HEK293T (cell line): ENCODE data around the gene RAD51D.

Experiments used
- CTCF ChIA-PET: fragments of 350-600 bp; formaldehyde crosslinking; extraction: SDS; loops from one replicate; lab custom pipeline; 2021; ENCODE audit warnings: antibody characterized with exemption, inconsistent platforms; lab: Yijun Ruan, JAX
- POLR2A ChIA-PET: fragments of 350-600 bp; formaldehyde crosslinking; extraction: SDS; loops from one replicate; lab custom pipeline; 2020; ENCODE audit warnings: antibody characterized with exemption, inconsistent platforms; lab: Yijun Ruan, JAX
- DNase-seq: peaks from one replicate; pipeline ENCODE4 v3.0.0; 2012; ENCODE audit warnings: mixed read lengths; ENCODE audit errors: extremely low spot score
- ARNT ChIP-seq: fragments of 450-650 bp; IDR thresholded peaks from 2 replicates; pipeline ENCODE4 v1.6.1; 2017; ENCODE audit warnings: mild to moderate bottlenecking
- BHLHE40 ChIP-seq: fragments of 450-650 bp; IDR thresholded peaks from 2 replicates; pipeline ENCODE4 v1.6.1; 2016; ENCODE audit warnings: mild to moderate bottlenecking, moderate library complexity, borderline replicate concordance
- CTBP1 ChIP-seq: fragments of 450-650 bp; IDR thresholded peaks from 2 replicates; pipeline ENCODE4 v1.6.1; 2016; ENCODE audit warnings: borderline replicate concordance
- ELF4 ChIP-seq: fragments of 450-650 bp; IDR thresholded peaks from 2 replicates; pipeline ENCODE4 v1.6.1; 2017; ENCODE audit warnings: antibody characterized with exemption
- FOXA1 ChIP-seq: fragments of 450-650 bp; IDR thresholded peaks from 2 replicates; pipeline ENCODE4 v1.6.1; 2016; ENCODE audit warnings: mild to moderate bottlenecking
- FOXK2 ChIP-seq: fragments of 450-650 bp; IDR thresholded peaks from 2 replicates; pipeline ENCODE4 v1.6.1; 2016; ENCODE audit warnings: mild to moderate bottlenecking
- FOXM1 ChIP-seq: fragments of 450-650 bp; IDR thresholded peaks from 2 replicates; pipeline ENCODE4 v1.6.1; 2017; ENCODE audit warnings: mild to moderate bottlenecking, borderline replicate concordance
- HDGF ChIP-seq: fragments of 450-650 bp; IDR thresholded peaks from 2 replicates; pipeline ENCODE4 v1.6.1; 2017; ENCODE audit warnings: antibody characterized with exemption, borderline replicate concordance
- L3MBTL2 ChIP-seq: fragments of 450-650 bp; conservative IDR thresholded peaks from 2 replicates; pipeline ENCODE4 v1.6.1; 2016; ENCODE audit warnings: mild to moderate bottlenecking
- LEF1 ChIP-seq: fragments of 450-650 bp; IDR thresholded peaks from 2 replicates; pipeline ENCODE4 v1.6.1; 2017; ENCODE audit warnings: mild to moderate bottlenecking, borderline replicate concordance
- NFRKB ChIP-seq: fragments of 450-650 bp; IDR thresholded peaks from 2 replicates; pipeline ENCODE4 v1.6.1; 2016; ENCODE audit warnings: mild to moderate bottlenecking, moderate library complexity
- PKNOX1 ChIP-seq: fragments of 450-650 bp; IDR thresholded peaks from 2 replicates; pipeline ENCODE4 v1.6.1; 2016
- SP1 ChIP-seq: fragments of 450-650 bp; IDR thresholded peaks from 2 replicates; pipeline ENCODE4 v1.6.1; 2017
- SUZ12 ChIP-seq: fragments of 450-650 bp; IDR thresholded peaks from 2 replicates; pipeline ENCODE4 v1.6.1; 2016; ENCODE audit warnings: mild to moderate bottlenecking
- TARDBP ChIP-seq: fragments of 450-650 bp; IDR thresholded peaks from 2 replicates; pipeline ENCODE4 v1.6.1; 2016
- ZNF384 ChIP-seq: fragments of 450-650 bp; IDR thresholded peaks from 2 replicates; pipeline ENCODE4 v1.6.1; 2016

Gene RAD51D

GRCh38 chr17:35083071-35083470 lies 36.6 kb downstream of the RAD51D start:
- TF ChIP-seq LEF1: no peak
- TF ChIP-seq FOXA1: no peak
- no peak for TF ChIP-seq SP1
- TF ChIP-seq FOXM1: no peak
- TF ChIP-seq TARDBP: no peak
- no peak for TF ChIP-seq L3MBTL2
- no peak for TF ChIP-seq FOXK2
- no peak for TF ChIP-seq BHLHE40
- TF ChIP-seq NFRKB: no peak
- no peak for TF ChIP-seq ARNT
- no peak for TF ChIP-seq ZNF384
- TF ChIP-seq PKNOX1: no peak
- TF ChIP-seq SUZ12: no peak
- no peak for TF ChIP-seq CTBP1
- ChIA-PET POLR2A (interaction anchor here (0.9 kb wide), 1 partner anchor 20 kb away, joined by 3 read pairs; the partner anchor contains the start of gene RFFL), CTCF (interaction anchor here (0.6 kb wide), 1 partner anchor 864 kb away, joined by 7 read pairs; no protein-coding TSS in a partner anchor)
- DNase-seq: no peak

GRCh38 chr17:35082073-35082657 lies 37.5 kb downstream of the RAD51D start:
- CTCF ChIA-PET: interaction anchor here (0.6 kb wide), 1 partner anchor 865 kb away, joined by 7 read pairs; no protein-coding TSS in a partner anchor
- POLR2A ChIA-PET: no interaction called here
- TF ChIP-seq ARNT (no peak), ELF4 (no peak), SUZ12 (no peak), LEF1 (no peak), BHLHE40 (no peak), CTBP1 (no peak), SP1 (no peak)
- no peak for DNase-seq

GRCh38 chr17:35081638-35082037 lies 38.0 kb downstream of the RAD51D start:
- TF ChIP-seq FOXK2: no peak
- TF ChIP-seq ZNF384: no peak
- TF ChIP-seq BHLHE40: no peak
- no peak for TF ChIP-seq CTBP1
- TF ChIP-seq PKNOX1: no peak
- no peak for TF ChIP-seq ELF4
- TF ChIP-seq ARNT: no peak
- no peak for TF ChIP-seq FOXA1
- TF ChIP-seq NFRKB: no peak
- no peak for TF ChIP-seq LEF1
- TF ChIP-seq SP1: no peak
- no peak for TF ChIP-seq SUZ12
- TF ChIP-seq FOXM1: no peak
- TF ChIP-seq HDGF: no peak
- no peak for TF ChIP-seq TARDBP
- no peak for TF ChIP-seq L3MBTL2
- POLR2A ChIA-PET: no interaction called here
- no peak for DNase-seq
- CTCF ChIA-PET: no interaction called here

- DNase-seq: no peak
- ChIA-PET CTCF (no interaction called here), POLR2A (no interaction called here)
- TF ChIP-seq ARNT (no peak), L3MBTL2 (no peak), SUZ12 (no peak), FOXM1 (no peak), TARDBP (no peak), BHLHE40 (no peak), SP1 (no peak), HDGF (no peak), PKNOX1 (no peak)
Measured at GRCh38 chr17:35080536-35080935, 39.1 kb downstream of the RAD51D start.

GRCh38 chr17:35079547-35080423 lies 39.9 kb downstream of the RAD51D start:
- DNase-seq: no peak
- CTCF ChIA-PET: no interaction called here
- POLR2A ChIA-PET: no interaction called here
- no peak for TF ChIP-seq FOXM1
- no peak for TF ChIP-seq ARNT
- TF ChIP-seq CTBP1: no peak
- TF ChIP-seq SUZ12: no peak
- no peak for TF ChIP-seq LEF1
- TF ChIP-seq NFRKB: no peak
- TF ChIP-seq L3MBTL2: no peak
- TF ChIP-seq TARDBP: no peak
- no peak for TF ChIP-seq PKNOX1
- TF ChIP-seq BHLHE40: no peak
- no peak for TF ChIP-seq ELF4
- no peak for TF ChIP-seq HDGF
- TF ChIP-seq SP1: no peak
- no peak for TF ChIP-seq FOXK2
- no peak for TF ChIP-seq FOXA1
- no peak for TF ChIP-seq ZNF384
